Forelimb muscle (tissue), 1 donor: ENCODE data around the gene WFIKKN2. TPM values are rescaled to one million over a fixed set of nuclear protein-coding genes. Genes with fewer than 3 reads are reported as not detected.
"Not testable (repeated sequence)": the region's sequence is repeated elsewhere in the genome, so short reads cannot be mapped to it uniquely, and the experiment has no call there.

Experiments
- DNase-seq: peaks from one replicate; pipeline ENCODE4 v3.0.0-alpha.2; 2013; ENCODE audit warnings: low read depth
- polyA plus RNA-seq: library from polyadenylated mRNA; unstranded; fragments of 120-200 nt; gene quantifications from one replicate; pipeline ENCODE4 v1.2.1, GENCODE V29; 2013; ENCODE audit not compliant: insufficient read length

Gene WFIKKN2
- 1.2 TPM for polyA plus RNA-seq

- no peak for DNase-seq
Observed at GRCh38 chr17:50835301-50836234, at the start of gene WFIKKN2. TSS of gene WFIKKN2 (plus strand) at chr17:50835586. CDS start at chr17:50835938, 352 bp downstream.

GRCh38 chr17:50785946-50786570 lies 49.3 kb upstream of the WFIKKN2 start:
- no peak for DNase-seq

- DNase-seq, result no peak
Observed at GRCh38 chr17:50787106-50787505, 48.3 kb upstream of the WFIKKN2 start.

- DNase-seq, result no peak
Observed at GRCh38 chr17:50790618-50791017, 44.8 kb upstream of the WFIKKN2 start.

GRCh38 chr17:50792132-50792531 lies 43.3 kb upstream of the WFIKKN2 start:
- DNase-seq, result no peak

- DNase-seq, result no peak
Observed at GRCh38 chr17:50793007-50793406, 42.4 kb upstream of the WFIKKN2 start.

- no peak for DNase-seq
Observed at GRCh38 chr17:50794361-50794760, 41.0 kb upstream of the WFIKKN2 start.

GRCh38 chr17:50797135-50797810 lies 38.1 kb upstream of the WFIKKN2 start:
- DNase-seq, result no peak

- DNase-seq, result no peak
Observed at GRCh38 chr17:50798424-50799288, 36.7 kb upstream of the WFIKKN2 start.

GRCh38 chr17:50799582-50799981 lies 35.8 kb upstream of the WFIKKN2 start:
- no peak for DNase-seq

GRCh38 chr17:50800196-50800700 lies 35.1 kb upstream of the WFIKKN2 start:
- no peak for DNase-seq

GRCh38 chr17:50802609-50803571 lies 32.5 kb upstream of the WFIKKN2 start:
- DNase-seq, result no peak

GRCh38 chr17:50803676-50804075 lies 31.7 kb upstream of the WFIKKN2 start:
- no peak for DNase-seq

GRCh38 chr17:50804749-50805475 lies 30.5 kb upstream of the WFIKKN2 start:
- not testable (repeated sequence) for DNase-seq

- no peak for DNase-seq
Observed at GRCh38 chr17:50805486-50805885, 29.9 kb upstream of the WFIKKN2 start.

- no peak for DNase-seq
Observed at GRCh38 chr17:50806141-50806643, 29.2 kb upstream of the WFIKKN2 start.

GRCh38 chr17:50807009-50807408 lies 28.4 kb upstream of the WFIKKN2 start:
- DNase-seq, result no peak

- DNase-seq, result no peak
Observed at GRCh38 chr17:50807675-50808074, 27.7 kb upstream of the WFIKKN2 start.

GRCh38 chr17:50808413-50808812 lies 27.0 kb upstream of the WFIKKN2 start:
- no peak for DNase-seq
